ENCODE results near the gene ATP11A.

The ATP11A gene

GRCh38 chr13:112826565-112826964 lies 136.7 kb downstream of the ATP11A start:
- no peak for TF ChIP-seq CTCF (conservative IDR thresholded peaks at IDR 0.05; ENCODE audit: low read depth, low read length)
- Histone ChIP-seq H3K79me2 (ENCODE audit: insufficient read depth, low read depth) (no peaks in the 10 kb centered on the region), H3K36me3 (ENCODE audit: insufficient read depth) (no peaks in the 10 kb centered on the region), H3K27ac (no peak overlapping the region), H4K20me1 (ENCODE audit: insufficient read depth) (no peaks in the 10 kb centered on the region), H2AFZ (ENCODE audit: low read depth) (no peak overlapping the region), H3K27me3 (ENCODE audit: insufficient read depth, low read depth) (no peaks in the 10 kb centered on the region), H3K4me1 (ENCODE audit: low read depth, poor library complexity, severe bottlenecking) (no peaks in the 10 kb centered on the region), H3K9ac (no peak overlapping the region), H3K4me2 (no peak overlapping the region), H3K4me3 (IDR thresholded peaks at IDR 0.05; ENCODE audit: insufficient read depth, low read depth, low read length) (no peak overlapping the region)

- no peak for TF ChIP-seq CTCF (conservative IDR thresholded peaks at IDR 0.05; ENCODE audit: low read depth, low read length)
- no peaks in the 10 kb centered on the region for H3K4me1 ChIP-seq (ENCODE audit: low read depth, poor library complexity, severe bottlenecking)
- no peaks in the 10 kb centered on the region for H3K27me3 ChIP-seq (ENCODE audit: insufficient read depth, low read depth)
- no peak overlapping the region for H3K4me3 ChIP-seq (IDR thresholded peaks at IDR 0.05; ENCODE audit: insufficient read depth, low read depth, low read length)
- no peak overlapping the region for H2AFZ ChIP-seq (ENCODE audit: low read depth)
- no peak overlapping the region for H3K27ac ChIP-seq
- no peak overlapping the region for H3K9ac ChIP-seq
- H3K79me2 ChIP-seq (ENCODE audit: insufficient read depth, low read depth): no peaks in the 10 kb centered on the region
- no peaks in the 10 kb centered on the region for H3K36me3 ChIP-seq (ENCODE audit: insufficient read depth)
- H3K4me2 ChIP-seq: no peak overlapping the region
- no peaks in the 10 kb centered on the region for H4K20me1 ChIP-seq (ENCODE audit: insufficient read depth)
Observed at GRCh38 chr13:112828082-112828699, 138.4 kb downstream of the ATP11A start.

GRCh38 chr13:112828756-112829155 lies 138.9 kb downstream of the ATP11A start:
- H3K36me3 ChIP-seq (ENCODE audit: insufficient read depth): no peaks in the 10 kb centered on the region
- no peak overlapping the region for H3K9ac ChIP-seq
- H3K4me2 ChIP-seq: no peak overlapping the region
- TF ChIP-seq CTCF (conservative IDR thresholded peaks at IDR 0.05; ENCODE audit: low read depth, low read length): no peak
- H2AFZ ChIP-seq (ENCODE audit: low read depth): no peak overlapping the region
- no peaks in the 10 kb centered on the region for H4K20me1 ChIP-seq (ENCODE audit: insufficient read depth)
- H3K27ac ChIP-seq: no peak overlapping the region
- H3K27me3 ChIP-seq (ENCODE audit: insufficient read depth, low read depth): no peaks in the 10 kb centered on the region
- H3K4me1 ChIP-seq (ENCODE audit: low read depth, poor library complexity, severe bottlenecking): no peaks in the 10 kb centered on the region
- H3K4me3 ChIP-seq (IDR thresholded peaks at IDR 0.05; ENCODE audit: insufficient read depth, low read depth, low read length): no peak overlapping the region
- no peaks in the 10 kb centered on the region for H3K79me2 ChIP-seq (ENCODE audit: insufficient read depth, low read depth)

- Histone ChIP-seq H2AFZ (ENCODE audit: low read depth) (no peak overlapping the region), H3K9ac (no peak overlapping the region), H3K27ac (no peak overlapping the region), H4K20me1 (ENCODE audit: insufficient read depth) (no peaks in the 10 kb centered on the region), H3K79me2 (ENCODE audit: insufficient read depth, low read depth) (no peaks in the 10 kb centered on the region), H3K36me3 (ENCODE audit: insufficient read depth) (no peaks in the 10 kb centered on the region), H3K4me2 (no peak overlapping the region), H3K4me1 (ENCODE audit: low read depth, poor library complexity, severe bottlenecking) (no peaks in the 10 kb centered on the region), H3K27me3 (ENCODE audit: insufficient read depth, low read depth) (no peaks in the 10 kb centered on the region), H3K4me3 (IDR thresholded peaks at IDR 0.05; ENCODE audit: insufficient read depth, low read depth, low read length) (no peak overlapping the region)
- no peak for TF ChIP-seq CTCF (conservative IDR thresholded peaks at IDR 0.05; ENCODE audit: low read depth, low read length)
Observed at GRCh38 chr13:112831196-112831595, 141.4 kb downstream of the ATP11A start.
